Uterus (tissue), 4 donors: Measurements from ENCODE around the gene OR4K17. TPM values are rescaled to one million over a fixed set of nuclear protein-coding genes. Genes with fewer than 3 reads are reported as not detected.

ENCODE experiments used
- DNase-seq, 2 donors: peaks; one replicate each; pipeline ENCODE4 v3.0.0-alpha.2; 2019 to 2020
- H3K27ac ChIP-seq, 2 donors: fragments of 200-600 bp; sonication (generic); 1 replicate in 1 of 2; 2 replicates in 1 of 2; pipeline ENCODE4 v1.5.1; 2016 to 2018
- H3K27me3 ChIP-seq, 2 donors: fragments of 200-600 bp; sonication (generic); one replicate each; pipeline ENCODE4 v1.5.1; 2018 to 2019; ENCODE audit warnings: control low read depth in 1 of 2
- H3K36me3 ChIP-seq, 2 donors: fragments of 200-600 bp; sonication (generic); one replicate each; pipeline ENCODE4 v1.5.1; 2019; ENCODE audit warnings: control low read depth in 1 of 2
- H3K4me1 ChIP-seq, 2 donors: fragments of 200-600 bp; sonication (generic); one replicate each; pipeline ENCODE4 v1.5.1; 2018 to 2019; ENCODE audit warnings: control low read depth in 1 of 2
- H3K4me3 ChIP-seq, 2 donors: fragments of 200-600 bp; sonication (generic); 1 replicate in 1 of 2; 2 replicates in 1 of 2; pipeline ENCODE4 v1.5.1; 2018 to 2019; ENCODE audit warnings: mild to moderate bottlenecking in 1 of 2
- H3K9me3 ChIP-seq, 2 donors: fragments of 200-600 bp; sonication (generic); one replicate each; pipeline ENCODE4 v1.5.1; 2019; ENCODE audit warnings: control low read depth in 1 of 2
- POLR2A ChIP-seq, 2 donors: fragments of 450-650 bp; IDR thresholded peaks; one replicate each; pipeline ENCODE4 v1.6.1; 2016; ENCODE audit warnings: antibody characterized with exemption in 2 of 2, mild to moderate bottlenecking in 1 of 2, moderate library complexity in 1 of 2
- intact Hi-C: fragments of 100-400 bp; cut with DNase I; formaldehyde crosslinking; loops from one replicate; pipeline ENCODE4 v1.15.1; 2023; ENCODE audit warnings: low total_unique reads
- total RNA-seq, 4 donors: library from RNA; depleted of rRNA in 3 of 4; stranded (reverse); fragments of >200 nt in 3 of 4; gene quantifications; one replicate each; pipeline versions ENCODE4 v1.1.0 to v1.2.4, GENCODE V29; 2014 to 2023
- TF ChIP-seq, protein P1 (sequence below), 4 experiments: fragments of 200-600 bp in 2 of 4; fragments of 450-650 bp in 2 of 4; sonication (generic) in 2 of 4; IDR thresholded peaks; one replicate each; pipeline ENCODE4 v1.5.1; 2016 to 2019; ENCODE audit warnings: antibody characterized with exemption in 4 of 4, mild to moderate bottlenecking in 2 of 4, moderate library complexity in 1 of 4
- donor health status: DM: yes; HTN: yes; CAD: no.

The OR4K17 gene
- total RNA-seq, 4 donors from 2014 or later: not detected

DNA sequence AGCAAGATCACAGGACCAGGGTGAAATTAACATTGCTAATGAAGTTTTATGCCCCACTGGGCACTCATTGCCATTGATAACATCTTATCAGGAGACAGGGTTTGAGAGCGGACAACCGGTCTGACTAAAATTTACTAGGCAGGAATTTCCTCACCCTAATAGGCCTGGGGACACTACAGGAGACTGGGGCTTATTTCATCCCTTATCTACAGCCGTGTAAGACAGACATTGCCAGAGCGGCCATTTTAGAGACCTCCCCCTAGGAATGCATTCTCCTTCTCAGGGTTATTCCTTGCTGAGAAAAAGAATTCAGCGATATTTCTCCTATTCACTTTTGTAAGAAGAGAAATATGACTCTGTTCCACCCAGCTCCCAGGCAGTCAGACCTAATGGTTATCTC lies 8.3 kb downstream of the OR4K17 start:
- TF ChIP-seq POLR2A (IDR thresholded peaks at IDR 0.05): no peak
- TF ChIP-seq, protein P1, sequence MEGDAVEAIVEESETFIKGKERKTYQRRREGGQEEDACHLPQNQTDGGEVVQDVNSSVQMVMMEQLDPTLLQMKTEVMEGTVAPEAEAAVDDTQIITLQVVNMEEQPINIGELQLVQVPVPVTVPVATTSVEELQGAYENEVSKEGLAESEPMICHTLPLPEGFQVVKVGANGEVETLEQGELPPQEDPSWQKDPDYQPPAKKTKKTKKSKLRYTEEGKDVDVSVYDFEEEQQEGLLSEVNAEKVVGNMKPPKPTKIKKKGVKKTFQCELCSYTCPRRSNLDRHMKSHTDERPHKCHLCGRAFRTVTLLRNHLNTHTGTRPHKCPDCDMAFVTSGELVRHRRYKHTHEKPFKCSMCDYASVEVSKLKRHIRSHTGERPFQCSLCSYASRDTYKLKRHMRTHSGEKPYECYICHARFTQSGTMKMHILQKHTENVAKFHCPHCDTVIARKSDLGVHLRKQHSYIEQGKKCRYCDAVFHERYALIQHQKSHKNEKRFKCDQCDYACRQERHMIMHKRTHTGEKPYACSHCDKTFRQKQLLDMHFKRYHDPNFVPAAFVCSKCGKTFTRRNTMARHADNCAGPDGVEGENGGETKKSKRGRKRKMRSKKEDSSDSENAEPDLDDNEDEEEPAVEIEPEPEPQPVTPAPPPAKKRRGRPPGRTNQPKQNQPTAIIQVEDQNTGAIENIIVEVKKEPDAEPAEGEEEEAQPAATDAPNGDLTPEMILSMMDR (IDR thresholded peaks at IDR 0.05): no peak
- Histone ChIP-seq H3K4me3 (no peak overlapping the region), H3K27me3 (no peaks in the 10 kb centered on the region), H3K36me3 (no peaks in the 10 kb centered on the region), H3K9me3 (peaks cover 0 to 10% of the 10 kb centered on the region in 2 donors), H3K4me1 (no peaks in the 10 kb centered on the region), H3K27ac (no peak overlapping the region)
- DNase-seq: no peak
- intact Hi-C loops: no loop called here

DNA sequence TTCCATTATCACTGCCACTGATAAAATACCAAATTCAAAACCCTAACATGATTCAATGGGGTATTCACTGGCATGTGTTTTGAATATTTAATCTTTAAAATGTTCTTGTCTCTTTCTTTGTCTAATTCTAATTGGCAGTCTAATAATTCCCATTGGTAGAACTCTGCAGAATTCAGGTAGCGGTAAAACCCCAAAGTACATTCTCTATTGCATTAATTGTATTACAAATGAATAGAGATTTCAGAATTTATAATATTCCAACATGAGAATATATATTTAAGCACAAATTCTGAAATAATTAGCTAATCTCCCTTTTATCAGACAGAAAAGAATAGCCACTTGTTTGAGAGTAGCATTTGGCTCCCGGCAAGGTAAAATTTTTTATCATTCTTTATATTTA lies 28.0 kb downstream of the OR4K17 start, which contains the start of gene OR4N5:
Gene OR4N5 (plus strand): TSS at position 301 of the 400 bp plus-strand sequence. CDS start 4,916 bp downstream, outside the sequence.
- DNase-seq: no peak
- intact Hi-C loops: no loop called here

DNA sequence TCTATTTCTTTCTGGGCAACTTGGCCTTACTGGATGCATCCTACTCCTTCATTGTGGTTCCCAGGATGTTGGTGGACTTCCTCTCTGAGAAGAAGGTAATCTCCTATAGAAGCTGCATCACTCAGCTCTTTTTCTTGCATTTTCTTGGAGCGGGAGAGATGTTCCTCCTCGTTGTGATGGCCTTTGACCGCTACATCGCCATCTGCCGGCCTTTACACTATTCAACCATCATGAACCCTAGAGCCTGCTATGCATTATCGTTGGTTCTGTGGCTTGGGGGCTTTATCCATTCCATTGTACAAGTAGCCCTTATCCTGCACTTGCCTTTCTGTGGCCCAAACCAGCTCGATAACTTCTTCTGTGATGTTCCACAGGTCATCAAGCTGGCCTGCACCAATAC lies 33.4 kb downstream of the OR4K17 start:
- TF ChIP-seq, protein P1 (IDR thresholded peaks at IDR 0.05): no peak
- TF ChIP-seq POLR2A (IDR thresholded peaks at IDR 0.05): no peak
- intact Hi-C loops: no loop called here

More for the DNA sequence above, 28.0 kb downstream of the OR4K17 start, which contains the start of gene OR4N5:
- TF ChIP-seq POLR2A (IDR thresholded peaks at IDR 0.05): no peak
- TF ChIP-seq, protein P1 (IDR thresholded peaks at IDR 0.05): no peak
- Histone ChIP-seq H3K4me1 (no peaks in the 10 kb centered on the region), H3K36me3 (no peaks in the 10 kb centered on the region), H3K27ac (no peak within 1 kb of the TSS), H3K9me3 (no peaks in the 10 kb centered on the region), H3K27me3 (peaks cover 0 to 5% of the 10 kb centered on the region in 2 donors), H3K4me3 (no peak within 1 kb of the TSS)

DNA sequence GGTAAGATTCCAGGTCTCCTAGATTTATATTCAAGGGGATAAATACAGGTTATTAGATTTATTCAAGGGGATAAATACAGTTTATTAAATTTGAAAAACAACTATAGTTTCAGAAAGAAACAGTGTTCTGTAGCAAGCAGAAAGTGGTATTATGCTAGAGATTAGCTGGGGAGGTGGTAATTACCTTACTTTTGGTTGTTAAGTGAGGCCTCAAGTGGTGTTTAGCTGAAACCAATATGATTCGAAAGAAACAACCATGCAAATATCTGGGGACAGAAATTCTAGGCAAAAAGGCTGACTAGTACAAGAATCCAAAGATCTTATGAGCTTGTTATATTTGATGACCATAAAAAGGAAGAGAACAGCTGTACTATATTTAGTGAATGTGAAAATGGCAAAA lies 34.3 kb downstream of the OR4K17 start:
- H3K36me3 ChIP-seq: no peaks in the 10 kb centered on the region
- TF ChIP-seq POLR2A (IDR thresholded peaks at IDR 0.05): no peak
- TF ChIP-seq, protein P1 (IDR thresholded peaks at IDR 0.05): no peak
- intact Hi-C loops: no loop called here

More for the DNA sequence above, 33.4 kb downstream of the OR4K17 start:
- Histone ChIP-seq H3K9me3 (no peaks in the 10 kb centered on the region), H3K36me3 (no peaks in the 10 kb centered on the region), H3K4me3 (no peak overlapping the region), H3K27ac (no peak overlapping the region), H3K4me1 (no peaks in the 10 kb centered on the region), H3K27me3 (no peaks in the 10 kb centered on the region)
- no peak for DNase-seq

DNA sequence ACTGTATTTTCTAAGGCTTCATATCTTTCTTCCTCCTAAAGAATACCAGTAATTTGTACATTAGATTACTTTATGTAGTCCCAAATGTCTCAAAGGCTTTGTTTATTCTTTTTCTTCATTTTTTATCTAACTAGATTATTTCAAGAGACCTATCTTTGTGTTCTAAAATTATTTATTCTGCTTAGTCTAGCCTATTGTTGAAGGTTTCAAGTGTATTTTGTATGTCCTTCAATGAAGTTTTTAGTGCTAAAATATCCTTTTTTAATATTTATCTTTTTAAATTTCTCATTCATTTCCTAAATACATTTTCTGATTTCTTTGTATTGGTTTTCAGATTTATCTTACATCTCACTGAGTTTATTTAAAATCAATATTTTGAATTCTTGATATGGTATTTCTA lies 53.9 kb downstream of the OR4K17 start:
- intact Hi-C loops: no loop called here
- Histone ChIP-seq H3K27ac (no peak overlapping the region), H3K27me3 (no peaks in the 10 kb centered on the region)

More for the DNA sequence above, 34.3 kb downstream of the OR4K17 start:
- Histone ChIP-seq H3K4me3 (no peak overlapping the region), H3K4me1 (no peaks in the 10 kb centered on the region), H3K27me3 (no peaks in the 10 kb centered on the region), H3K9me3 (no peaks in the 10 kb centered on the region), H3K27ac (no peak overlapping the region)
- no peak for DNase-seq

More for the DNA sequence above, 53.9 kb downstream of the OR4K17 start:
- H3K4me3 ChIP-seq: no peak overlapping the region
- TF ChIP-seq, protein P1 (IDR thresholded peaks at IDR 0.05): no peak
- TF ChIP-seq POLR2A (IDR thresholded peaks at IDR 0.05): no peak
- no peaks in the 10 kb centered on the region for H3K36me3 ChIP-seq
- no peaks in the 10 kb centered on the region for H3K9me3 ChIP-seq
- no peaks in the 10 kb centered on the region for H3K4me1 ChIP-seq
- DNase-seq: no peak
